Bronchial epithelial cell (primary cell): ENCODE measurements around the gene SLC7A6OS. TPM values are rescaled to one million over a fixed set of nuclear protein-coding genes. Genes with fewer than 3 reads are reported as not detected.
A peak's percentile ranks its signal among the peaks of the same experiment; 100 is the strongest.

ENCODE experiments used
- DNase-seq: peaks from one replicate; pipeline ENCODE4 v3.0.0-alpha.2; 2010; ENCODE audit warnings: low read depth
- FAIRE-seq: peaks from 2 replicates; lab custom pipeline; 2011; peaks lifted over from hg19 to GRCh38; lab: Jason Lieb, UNC
- H3K27me3 ChIP-seq: 2 replicates; pipeline ENCODE4 v1.5.1; 2011; ENCODE audit warnings: low read length; ENCODE audit not compliant: control insufficient read depth, insufficient read depth
- H3K36me3 ChIP-seq: 2 replicates; pipeline ENCODE4 v1.5.1; 2011; ENCODE audit warnings: low read length; ENCODE audit not compliant: control insufficient read depth, insufficient read depth
- H3K4me3 ChIP-seq: 2 replicates; pipeline ENCODE4 v1.5.1; 2011; ENCODE audit warnings: mild to moderate bottlenecking, low read depth, low read length, control low read depth
- total RNA-seq: library from RNA; depleted of rRNA; stranded (reverse); fragments of >200 nt; gene quantifications from 2 replicates; pipeline ENCODE4 v1.2.1, GENCODE V29; 2014
- TF ChIP-seq, protein P1 (sequence below): IDR thresholded peaks from 2 replicates; pipeline ENCODE4 v1.5.1; 2011; ENCODE audit warnings: mild to moderate bottlenecking, moderate library complexity, low read length, control low read depth, inconsistent platforms; ENCODE audit not compliant: insufficient read depth, severe bottlenecking

The SLC7A6OS gene
- total RNA-seq, 1 donor from 2014 or later, result 17.4 TPM

GRCh38 chr16:68265078-68265920 is 45.4 kb downstream of the SLC7A6OS start:
- peaks cover 4% of the 10 kb centered on the region for H3K36me3 ChIP-seq
- TF ChIP-seq, protein P1, sequence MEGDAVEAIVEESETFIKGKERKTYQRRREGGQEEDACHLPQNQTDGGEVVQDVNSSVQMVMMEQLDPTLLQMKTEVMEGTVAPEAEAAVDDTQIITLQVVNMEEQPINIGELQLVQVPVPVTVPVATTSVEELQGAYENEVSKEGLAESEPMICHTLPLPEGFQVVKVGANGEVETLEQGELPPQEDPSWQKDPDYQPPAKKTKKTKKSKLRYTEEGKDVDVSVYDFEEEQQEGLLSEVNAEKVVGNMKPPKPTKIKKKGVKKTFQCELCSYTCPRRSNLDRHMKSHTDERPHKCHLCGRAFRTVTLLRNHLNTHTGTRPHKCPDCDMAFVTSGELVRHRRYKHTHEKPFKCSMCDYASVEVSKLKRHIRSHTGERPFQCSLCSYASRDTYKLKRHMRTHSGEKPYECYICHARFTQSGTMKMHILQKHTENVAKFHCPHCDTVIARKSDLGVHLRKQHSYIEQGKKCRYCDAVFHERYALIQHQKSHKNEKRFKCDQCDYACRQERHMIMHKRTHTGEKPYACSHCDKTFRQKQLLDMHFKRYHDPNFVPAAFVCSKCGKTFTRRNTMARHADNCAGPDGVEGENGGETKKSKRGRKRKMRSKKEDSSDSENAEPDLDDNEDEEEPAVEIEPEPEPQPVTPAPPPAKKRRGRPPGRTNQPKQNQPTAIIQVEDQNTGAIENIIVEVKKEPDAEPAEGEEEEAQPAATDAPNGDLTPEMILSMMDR, result no peak
- DNase-seq (peak; percentile 83), FAIRE-seq (no peak)
- peak overlapping the region; percentile 75 for H3K4me3 ChIP-seq
- no peaks in the 10 kb centered on the region for H3K27me3 ChIP-seq

GRCh38 chr16:68264128-68265077 is 46.3 kb downstream of the SLC7A6OS start, which contains the start of gene SLC7A6:
SLC7A6 (plus strand) TSS chr16:68264526; CDS start chr16:68274727, 10,201 bp downstream.
- TF ChIP-seq, protein P1, result peak; percentile 83
- H3K27me3 ChIP-seq, result no peaks in the 10 kb centered on the region
- DNase-seq (peak; percentile 45), FAIRE-seq (no peak)
- H3K4me3 ChIP-seq, result peak within 1 kb of the TSS; percentile 75
- peaks cover 8% of the 10 kb centered on the region for H3K36me3 ChIP-seq

DNA sequence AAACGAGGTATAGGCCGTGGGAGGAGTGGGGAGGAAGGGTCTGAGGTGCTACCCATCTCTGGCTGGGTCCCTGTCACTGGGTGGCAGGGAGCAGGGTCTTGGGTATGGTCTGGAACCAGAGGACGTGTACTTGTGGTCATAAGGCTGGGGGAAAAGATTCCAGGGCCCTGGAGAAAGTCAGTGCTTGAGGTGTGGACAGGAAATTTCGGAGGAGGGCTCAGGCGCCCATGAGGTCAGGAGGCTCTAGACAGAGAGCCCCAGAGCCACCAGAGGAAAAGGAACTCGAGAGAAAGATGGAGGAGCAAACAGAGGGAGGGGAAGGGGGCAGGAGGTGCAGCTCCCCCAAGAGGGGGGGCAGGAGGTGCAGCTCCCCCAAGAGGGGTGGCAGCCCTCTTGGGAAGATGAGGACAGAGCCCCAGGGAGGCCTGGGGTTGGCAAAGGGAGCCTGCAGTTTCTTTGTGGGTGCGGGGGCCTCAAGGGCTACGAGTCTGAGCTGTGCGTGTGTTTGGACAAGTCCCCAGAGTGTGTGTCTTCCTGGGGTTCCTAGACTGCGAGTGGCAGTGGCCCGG is 47.1 kb downstream of the SLC7A6OS start:
- FAIRE-seq, result no peak
- peak overlapping the region; percentile 75 for H3K4me3 ChIP-seq
- no peaks in the 10 kb centered on the region for H3K27me3 ChIP-seq
- no peak for DNase-seq
- peaks cover 11% of the 10 kb centered on the region for H3K36me3 ChIP-seq
- TF ChIP-seq, protein P1, result no peak

DNA sequence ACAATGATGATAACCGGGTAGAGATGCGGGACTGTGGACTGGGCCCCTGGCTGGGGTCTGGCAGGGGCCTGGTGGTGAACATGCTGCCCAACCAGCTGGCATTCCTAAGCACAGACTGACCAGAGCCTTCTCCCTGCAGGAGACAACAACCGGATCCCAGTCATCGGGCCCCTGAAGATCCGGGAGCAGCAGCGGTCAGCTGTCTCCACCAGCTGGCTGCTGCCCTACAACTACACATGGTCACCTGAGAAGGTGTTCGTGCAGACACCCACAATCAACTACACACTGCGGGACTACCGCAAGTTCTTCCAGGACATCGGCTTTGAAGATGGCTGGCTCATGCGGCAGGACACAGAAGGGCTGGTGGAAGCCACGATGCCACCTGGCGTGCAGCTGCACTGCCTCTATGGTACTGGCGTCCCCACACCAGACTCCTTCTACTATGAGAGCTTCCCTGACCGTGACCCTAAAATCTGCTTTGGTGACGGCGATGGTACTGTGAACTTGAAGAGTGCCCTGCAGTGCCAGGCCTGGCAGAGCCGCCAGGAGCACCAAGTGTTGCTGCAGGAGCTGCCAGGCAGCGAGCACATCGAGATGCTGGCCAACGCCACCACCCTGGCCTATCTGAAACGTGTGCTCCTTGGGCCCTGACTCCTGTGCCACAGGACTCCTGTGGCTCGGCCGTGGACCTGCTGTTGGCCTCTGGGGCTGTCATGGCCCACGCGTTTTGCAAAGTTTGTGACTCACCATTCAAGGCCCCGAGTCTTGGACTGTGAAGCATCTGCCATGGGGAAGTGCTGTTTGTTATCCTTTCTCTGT is 51.5 kb downstream of the SLC7A6OS start:
- no peak for DNase-seq
- peak; percentile 50 for FAIRE-seq
- H3K27me3 ChIP-seq, result no peaks in the 10 kb centered on the region
- TF ChIP-seq, protein P1, result no peak
- peaks cover 18% of the 10 kb centered on the region for H3K36me3 ChIP-seq
- no peak overlapping the region for H3K4me3 ChIP-seq
